Spleen (tissue), 7 donors: ENCODE measurements around the gene LRCH3.

Source experiments
- POLR2A ChIP-seq, 3 donors: fragments of 450-650 bp; IDR thresholded peaks; one replicate each; pipeline ENCODE4 v1.5.1; 2017; ENCODE audit warnings: antibody characterized with exemption in 3 of 3, mild to moderate bottlenecking in 1 of 3
- TF ChIP-seq, protein P1 (sequence below), 11 experiments: fragments of 200-600 bp in 7 of 11; fragments of 450-650 bp in 4 of 11; sonication (generic) in 4 of 11; IDR thresholded peaks in 8 of 11; conservative IDR thresholded peaks in 3 of 11; 1 replicate in 7 of 11; 2 replicates in 4 of 11; pipeline versions ENCODE4 v1.4.0 to v1.8.0; 2016 to 2021; ENCODE audit warnings: antibody characterized with exemption in 11 of 11, inconsistent platforms in 4 of 11, mild to moderate bottlenecking in 1 of 11
- donor health status: DM: no; HTN: no; CAD: no; lungs with moderate emphysema.
- donor health status: DM: no; HTN: no; CAD: no.
- donor health status: DM: no; HTN: no; CAD: no.

DNA sequence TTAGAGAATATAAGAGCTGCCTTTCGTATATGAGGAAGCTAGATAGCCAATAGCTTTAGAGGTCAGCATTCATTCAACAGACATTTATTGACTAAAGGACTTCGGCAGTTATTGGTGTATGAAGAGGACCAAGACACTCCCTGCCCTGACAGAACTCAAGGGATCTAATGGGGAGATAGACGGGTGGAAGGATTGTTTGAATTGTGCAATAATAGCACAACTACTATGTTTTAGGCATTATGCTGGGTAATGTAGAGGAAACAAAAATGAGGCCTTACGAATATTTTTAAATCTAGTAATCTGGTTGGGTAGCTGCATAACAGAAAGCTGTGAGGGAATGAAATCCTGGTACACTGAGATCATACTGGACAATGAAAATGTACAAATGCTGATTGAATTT, 5.0 kb downstream of the LRCH3 start:
- TF ChIP-seq, protein P1, sequence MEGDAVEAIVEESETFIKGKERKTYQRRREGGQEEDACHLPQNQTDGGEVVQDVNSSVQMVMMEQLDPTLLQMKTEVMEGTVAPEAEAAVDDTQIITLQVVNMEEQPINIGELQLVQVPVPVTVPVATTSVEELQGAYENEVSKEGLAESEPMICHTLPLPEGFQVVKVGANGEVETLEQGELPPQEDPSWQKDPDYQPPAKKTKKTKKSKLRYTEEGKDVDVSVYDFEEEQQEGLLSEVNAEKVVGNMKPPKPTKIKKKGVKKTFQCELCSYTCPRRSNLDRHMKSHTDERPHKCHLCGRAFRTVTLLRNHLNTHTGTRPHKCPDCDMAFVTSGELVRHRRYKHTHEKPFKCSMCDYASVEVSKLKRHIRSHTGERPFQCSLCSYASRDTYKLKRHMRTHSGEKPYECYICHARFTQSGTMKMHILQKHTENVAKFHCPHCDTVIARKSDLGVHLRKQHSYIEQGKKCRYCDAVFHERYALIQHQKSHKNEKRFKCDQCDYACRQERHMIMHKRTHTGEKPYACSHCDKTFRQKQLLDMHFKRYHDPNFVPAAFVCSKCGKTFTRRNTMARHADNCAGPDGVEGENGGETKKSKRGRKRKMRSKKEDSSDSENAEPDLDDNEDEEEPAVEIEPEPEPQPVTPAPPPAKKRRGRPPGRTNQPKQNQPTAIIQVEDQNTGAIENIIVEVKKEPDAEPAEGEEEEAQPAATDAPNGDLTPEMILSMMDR (IDR thresholded peaks at IDR 0.05 in 8 of 11, conservative IDR thresholded peaks at IDR 0.05 in 3 of 11): no peak
- TF ChIP-seq POLR2A (IDR thresholded peaks at IDR 0.05): no peak
